Suprapubic skin (tissue), 4 donors: ENCODE measurements around the gene CPXM2. TPM values are rescaled to one million over a fixed set of nuclear protein-coding genes. Genes with fewer than 3 reads are reported as not detected.

ENCODE experiments used
- DNase-seq, 2 donors: peaks; one replicate each; pipeline ENCODE4 v3.0.0-alpha.2; 2019; ENCODE audit warnings: low spot score in 2 of 2
- H3K27ac ChIP-seq: fragments of 200-600 bp; sonication (generic); one replicate; pipeline ENCODE4 v1.5.1; 2019
- H3K27me3 ChIP-seq: fragments of 200-600 bp; sonication (generic); one replicate; pipeline ENCODE4 v1.5.1; 2019
- H3K36me3 ChIP-seq: fragments of 200-600 bp; sonication (generic); one replicate; pipeline ENCODE4 v1.5.1; 2019
- H3K4me1 ChIP-seq: fragments of 200-600 bp; sonication (generic); one replicate; pipeline ENCODE4 v1.5.1; 2019
- H3K4me3 ChIP-seq: fragments of 200-600 bp; sonication (generic); one replicate; pipeline ENCODE4 v1.5.1; 2019; ENCODE audit warnings: mild to moderate bottlenecking
- H3K9me3 ChIP-seq: fragments of 200-600 bp; sonication (generic); one replicate; pipeline ENCODE4 v1.5.1; 2019
- CTCF ChIP-seq, 2 donors: fragments of 200-600 bp in 1 of 2; fragments of 450-650 bp in 1 of 2; sonication (generic) in 1 of 2; IDR thresholded peaks; one replicate each; pipeline ENCODE4 v1.5.1; 2016 to 2019; ENCODE audit warnings: antibody characterized with exemption in 2 of 2, mild to moderate bottlenecking in 1 of 2, moderate library complexity in 1 of 2
- EP300 ChIP-seq: sonication (generic); formaldehyde crosslinking; IDR thresholded peaks from one replicate; pipeline ENCODE4 v1.6.1; 2017; ENCODE audit warnings: antibody characterized with exemption
- POLR2A ChIP-seq, 2 donors: fragments of 450-650 bp; IDR thresholded peaks; one replicate each; pipeline ENCODE4 v1.6.1; 2017; ENCODE audit warnings: antibody characterized with exemption in 2 of 2, mild to moderate bottlenecking in 2 of 2, moderate library complexity in 2 of 2
- POLR2AphosphoS5 ChIP-seq, 3 donors: sonication (generic); formaldehyde crosslinking; IDR thresholded peaks; one replicate each; pipeline ENCODE4 v1.6.1; 2017; ENCODE audit warnings: antibody characterized with exemption in 3 of 3
- WGBS: methylation state at CpG from one replicate; pipeline ENCODE4 v1.1.5; 2018; 5-methylcytosine and 5-hydroxymethylcytosine counted together
- total RNA-seq, 4 donors: library from RNA; depleted of rRNA; stranded (reverse); fragments of >200 nt; gene quantifications; one replicate each; pipeline ENCODE4 v1.1.0, GENCODE V29; 2016

Gene CPXM2
- total RNA-seq, 4 donors from 2014 or later, result 2.9 to 6.1 (median 3.7) TPM

- peak in 1 of 2 donors; percentile 76 for DNase-seq
Measured at GRCh38 chr10:123761666-123762230, 129.9 kb downstream of the CPXM2 start.

GRCh38 chr10:123761038-123761428, 130.6 kb downstream of the CPXM2 start:
- no peaks in the 10 kb centered on the region for H3K9me3 ChIP-seq
- TF ChIP-seq EP300 (no peak), POLR2A (IDR thresholded peaks at IDR 0.05) (no peak), CTCF (IDR thresholded peaks at IDR 0.05) (no peak), POLR2AphosphoS5 (IDR thresholded peaks at IDR 0.05) (no peak)
- peaks cover 2% of the 10 kb centered on the region for H3K4me1 ChIP-seq
- H3K27me3 ChIP-seq, result peaks cover 13% of the 10 kb centered on the region
- H3K4me3 ChIP-seq, result no peak overlapping the region
- DNase-seq, result peak in 1 of 2 donors; percentile 57
- no peaks in the 10 kb centered on the region for H3K36me3 ChIP-seq
- H3K27ac ChIP-seq, result no peak overlapping the region
- 29% methylated on average over 5 of the region's 10 CpGs for WGBS

More at GRCh38 chr10:123761666-123762230, 129.9 kb downstream of the CPXM2 start:
- no peak overlapping the region for H3K27ac ChIP-seq
- H3K4me1 ChIP-seq, result peaks cover 2% of the 10 kb centered on the region
- H3K4me3 ChIP-seq, result no peak overlapping the region
- peaks cover 13% of the 10 kb centered on the region for H3K27me3 ChIP-seq
- TF ChIP-seq POLR2AphosphoS5 (IDR thresholded peaks at IDR 0.05), result no peak
- TF ChIP-seq CTCF (IDR thresholded peaks at IDR 0.05), result no peak
- TF ChIP-seq EP300, result no peak
- no peak for TF ChIP-seq POLR2A (IDR thresholded peaks at IDR 0.05)
- H3K36me3 ChIP-seq, result no peaks in the 10 kb centered on the region
- 86% methylated on average over 20 of the region's 23 CpGs for WGBS
- no peaks in the 10 kb centered on the region for H3K9me3 ChIP-seq

GRCh38 chr10:123760356-123761037, 131.1 kb downstream of the CPXM2 start:
- Histone ChIP-seq H3K9me3 (no peaks in the 10 kb centered on the region), H3K36me3 (no peaks in the 10 kb centered on the region), H3K27me3 (peaks cover 13% of the 10 kb centered on the region), H3K27ac (no peak overlapping the region), H3K4me1 (peaks cover 2% of the 10 kb centered on the region), H3K4me3 (no peak overlapping the region)
- 53% methylated on average over 10 of the region's 10 CpGs for WGBS
- DNase-seq, result peak in 1 of 2 donors; percentile 13
- TF ChIP-seq CTCF (IDR thresholded peaks at IDR 0.05) (no peak), EP300 (no peak), POLR2A (IDR thresholded peaks at IDR 0.05) (no peak), POLR2AphosphoS5 (IDR thresholded peaks at IDR 0.05) (no peak)

GRCh38 chr10:123759501-123760031, 132.0 kb downstream of the CPXM2 start:
- Histone ChIP-seq H3K36me3 (no peaks in the 10 kb centered on the region), H3K27me3 (peaks cover 13% of the 10 kb centered on the region), H3K27ac (no peak overlapping the region), H3K9me3 (no peaks in the 10 kb centered on the region), H3K4me1 (peaks cover 2% of the 10 kb centered on the region), H3K4me3 (no peak overlapping the region)
- WGBS, result 83% methylated on average over 8 of the region's 8 CpGs
- TF ChIP-seq POLR2AphosphoS5 (IDR thresholded peaks at IDR 0.05), result no peak
- TF ChIP-seq POLR2A (IDR thresholded peaks at IDR 0.05), result no peak
- TF ChIP-seq EP300, result no peak
- TF ChIP-seq CTCF (IDR thresholded peaks at IDR 0.05), result no peak
- DNase-seq, result no peak

- no peaks in the 10 kb centered on the region for H3K9me3 ChIP-seq
- TF ChIP-seq POLR2AphosphoS5 (IDR thresholded peaks at IDR 0.05), result no peak
- TF ChIP-seq EP300, result no peak
- no peak for TF ChIP-seq POLR2A (IDR thresholded peaks at IDR 0.05)
- TF ChIP-seq CTCF (IDR thresholded peaks at IDR 0.05), result no peak
- WGBS, result 87% methylated on average over 7 of the region's 7 CpGs
Measured at GRCh38 chr10:123759041-123759440, 132.6 kb downstream of the CPXM2 start.

More at GRCh38 chr10:123759041-123759440, 132.6 kb downstream of the CPXM2 start:
- H3K27me3 ChIP-seq, result peaks cover 13% of the 10 kb centered on the region
- DNase-seq, result no peak
- H3K27ac ChIP-seq, result no peak overlapping the region
- no peak overlapping the region for H3K4me3 ChIP-seq
- H3K36me3 ChIP-seq, result no peaks in the 10 kb centered on the region
- H3K4me1 ChIP-seq, result peaks cover 2% of the 10 kb centered on the region
